Measurements from ENCODE around the gene ADO. TPM values are rescaled to one million over a fixed set of nuclear protein-coding genes. Genes with fewer than 3 reads are reported as not detected.

ADO gene
- total and polyA plus RNA-seq, 2 of the 4 experiments (the other 2 are of a cell fraction) = 8.0 to 8.1 TPM

DNA sequence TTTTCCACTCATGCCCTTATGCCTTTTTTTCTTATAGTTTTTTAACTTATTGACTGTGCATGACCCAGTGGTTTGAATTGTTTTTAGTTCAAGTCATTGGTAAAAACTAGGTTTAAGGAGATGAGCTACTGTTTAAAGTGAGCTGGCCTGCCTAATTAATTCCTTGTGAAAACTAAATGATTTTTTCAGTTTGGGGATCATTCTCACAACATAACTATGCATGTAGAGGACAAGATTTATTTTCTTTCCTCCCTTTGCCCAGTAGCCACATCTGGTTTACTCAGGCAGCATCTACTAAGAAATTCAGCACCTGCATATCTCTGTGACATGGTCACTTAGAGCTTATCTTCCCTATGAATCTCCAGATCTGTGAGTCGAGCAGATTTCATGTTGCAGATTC lies 1.7 kb downstream of the ADO start:
- CTCF ChIA-PET = interaction anchor here (0.6 to 1.0 kb wide), 3 partner anchors 9 to 196 kb away, joined by 3 to 4 read pairs (median 3); no protein-coding TSS in a partner anchor
- Histone ChIP-seq H2BK5ac (ENCODE audit: low read depth, low read length, poor library complexity, severe bottlenecking) (no peak overlapping the region), H2AK9ac (replicated peaks; ENCODE audit: low read depth, low read length, poor library complexity) (no peak overlapping the region), H3K4me2 (ENCODE audit: low read depth, low read length) (peak overlapping the region; percentile 90), H4K91ac (ENCODE audit: insufficient read depth, low read depth, low read length) (no peak overlapping the region), H3K18ac (ENCODE audit: low read depth, low read length) (no peak overlapping the region), H2AFZ (replicated peaks; ENCODE audit: low read length, poor library complexity) (no peak overlapping the region), H3K36me3 (ENCODE audit: control insufficient read depth, insufficient read depth, low read length) (no peaks in the 10 kb centered on the region), H4K8ac (ENCODE audit: low read depth in 2 of 2, low read length in 2 of 2) (no peak overlapping the region), H3K4me3 (ENCODE audit: insufficient read depth, low read depth, low read length) (peak overlapping the region; percentile 94), H3K27me3 (ENCODE audit: control insufficient read depth, insufficient read depth, low read length) (no peaks in the 10 kb centered on the region), H2BK120ac (ENCODE audit: low read depth, low read length) (no peak overlapping the region), H3K4me1 (ENCODE audit: control insufficient read depth, insufficient read depth, low read length) (peaks cover 8% of the 10 kb centered on the region; the same call in 1 of the 2 replicates), H3K79me1 (ENCODE audit: low read depth in 1 of 2, low read length in 2 of 2) (peaks cover 14 to 29% of the 10 kb centered on the region in 2 experiments), H2BK15ac (ENCODE audit: low read depth, low read length) (no peak overlapping the region), H3K9ac (ENCODE audit: low read depth, low read length) (no peak overlapping the region; the same call in 1 of the 2 replicates), H2AK5ac (ENCODE audit: low read depth, low read length) (no peak overlapping the region), H3K23ac (ENCODE audit: low read depth, low read length) (no peak overlapping the region), H3K4ac (ENCODE audit: low read depth, low read length) (no peak overlapping the region), H3K9me3 (ENCODE audit: control insufficient read depth, insufficient read depth, low read length) (no peaks in the 10 kb centered on the region), H3K14ac (replicated peaks; ENCODE audit: low read depth, low read length) (no peak overlapping the region), H3K56ac (ENCODE audit: extremely low read depth, insufficient read depth, low read length) (no peak overlapping the region), H2BK20ac (ENCODE audit: low read depth, low read length) (no peak overlapping the region), H3K9me1 (ENCODE audit: insufficient read depth, low read length) (no peaks in the 10 kb centered on the region), H4K20me1 (ENCODE audit: insufficient read depth, low read length) (peaks cover 18% of the 10 kb centered on the region), H3K27ac (ENCODE audit: insufficient read depth, low read length) (no peak overlapping the region), H4K5ac (ENCODE audit: low read depth, low read length) (no peak overlapping the region)
- intact Hi-C loops (cut with micrococcal nuclease) (loop anchor here (2.0 to 10.0 kb wide), 2 partner anchors 169 to 761 kb away; no protein-coding TSS in a partner anchor), in situ Hi-C loops (cut with MboI; ENCODE audit: low sequenced_read_pairs) (loop anchor here (25.0 kb wide), 2 partner anchors 544 to 769 kb away; partner anchors contain the start of gene RTKN2), dilution Hi-C loops (cut with HindIII; ENCODE audit: low sequenced_read_pairs, unreplicated experiment) (no loop called here)
- no CpG with 5 or more reads among the region's 1 CpG for WGBS, 2 experiments (ENCODE audit: extremely low coverage in 2 of 2, insufficient read length in 1 of 2)
- POLR2A ChIA-PET (ENCODE audit: unreplicated experiment) = no interaction called here
- ATAC-seq (ENCODE audit: low read depth) = no peak
- TF ChIP-seq CEBPB (IDR thresholded peaks at IDR 0.05; ENCODE audit: low read depth, low read length) (no peak), SMC3 (IDR thresholded peaks at IDR 0.05; ENCODE audit: low read depth, low read length) (no peak), CHD1 (IDR thresholded peaks at IDR 0.05; ENCODE audit: low read depth, low read length) (no peak), RCOR1 (IDR thresholded peaks at IDR 0.05; ENCODE audit: insufficient replicate concordance, low read length) (no peak), BHLHE40 (IDR thresholded peaks at IDR 0.05; ENCODE audit: low read depth, low read length) (no peak), POLR2A (IDR thresholded peaks at IDR 0.05; ENCODE audit: low read depth, low read length) (no peak), FOS (IDR thresholded peaks at IDR 0.05; ENCODE audit: low read depth, low read length) (no peak), RFX5 (IDR thresholded peaks at IDR 0.05; ENCODE audit: low read depth, low read length) (no peak), RAD21 (IDR thresholded peaks at IDR 0.05; ENCODE audit: low read length) (no peak), NFE2L2 (IDR thresholded peaks at IDR 0.05; ENCODE audit: low read depth, low read length) (no peak), MAFK (IDR thresholded peaks at IDR 0.05; ENCODE audit: low read depth, low read length) (no peak), MXI1 (IDR thresholded peaks at IDR 0.05; ENCODE audit: borderline replicate concordance, low read depth, low read length) (no peak), MAZ (IDR thresholded peaks at IDR 0.05; ENCODE audit: borderline replicate concordance, low read depth, low read length) (no peak)
- TF ChIP-seq, protein P1, sequence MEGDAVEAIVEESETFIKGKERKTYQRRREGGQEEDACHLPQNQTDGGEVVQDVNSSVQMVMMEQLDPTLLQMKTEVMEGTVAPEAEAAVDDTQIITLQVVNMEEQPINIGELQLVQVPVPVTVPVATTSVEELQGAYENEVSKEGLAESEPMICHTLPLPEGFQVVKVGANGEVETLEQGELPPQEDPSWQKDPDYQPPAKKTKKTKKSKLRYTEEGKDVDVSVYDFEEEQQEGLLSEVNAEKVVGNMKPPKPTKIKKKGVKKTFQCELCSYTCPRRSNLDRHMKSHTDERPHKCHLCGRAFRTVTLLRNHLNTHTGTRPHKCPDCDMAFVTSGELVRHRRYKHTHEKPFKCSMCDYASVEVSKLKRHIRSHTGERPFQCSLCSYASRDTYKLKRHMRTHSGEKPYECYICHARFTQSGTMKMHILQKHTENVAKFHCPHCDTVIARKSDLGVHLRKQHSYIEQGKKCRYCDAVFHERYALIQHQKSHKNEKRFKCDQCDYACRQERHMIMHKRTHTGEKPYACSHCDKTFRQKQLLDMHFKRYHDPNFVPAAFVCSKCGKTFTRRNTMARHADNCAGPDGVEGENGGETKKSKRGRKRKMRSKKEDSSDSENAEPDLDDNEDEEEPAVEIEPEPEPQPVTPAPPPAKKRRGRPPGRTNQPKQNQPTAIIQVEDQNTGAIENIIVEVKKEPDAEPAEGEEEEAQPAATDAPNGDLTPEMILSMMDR (conservative IDR thresholded peaks at IDR 0.05; ENCODE audit: low read depth, low read length) = no peak
- TF ChIP-seq, protein P2, sequence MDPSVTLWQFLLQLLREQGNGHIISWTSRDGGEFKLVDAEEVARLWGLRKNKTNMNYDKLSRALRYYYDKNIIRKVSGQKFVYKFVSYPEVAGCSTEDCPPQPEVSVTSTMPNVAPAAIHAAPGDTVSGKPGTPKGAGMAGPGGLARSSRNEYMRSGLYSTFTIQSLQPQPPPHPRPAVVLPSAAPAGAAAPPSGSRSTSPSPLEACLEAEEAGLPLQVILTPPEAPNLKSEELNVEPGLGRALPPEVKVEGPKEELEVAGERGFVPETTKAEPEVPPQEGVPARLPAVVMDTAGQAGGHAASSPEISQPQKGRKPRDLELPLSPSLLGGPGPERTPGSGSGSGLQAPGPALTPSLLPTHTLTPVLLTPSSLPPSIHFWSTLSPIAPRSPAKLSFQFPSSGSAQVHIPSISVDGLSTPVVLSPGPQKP (IDR thresholded peaks at IDR 0.05; ENCODE audit: borderline replicate concordance, low read depth, low read length) = no peak
- TF ChIP-seq, protein P3, sequence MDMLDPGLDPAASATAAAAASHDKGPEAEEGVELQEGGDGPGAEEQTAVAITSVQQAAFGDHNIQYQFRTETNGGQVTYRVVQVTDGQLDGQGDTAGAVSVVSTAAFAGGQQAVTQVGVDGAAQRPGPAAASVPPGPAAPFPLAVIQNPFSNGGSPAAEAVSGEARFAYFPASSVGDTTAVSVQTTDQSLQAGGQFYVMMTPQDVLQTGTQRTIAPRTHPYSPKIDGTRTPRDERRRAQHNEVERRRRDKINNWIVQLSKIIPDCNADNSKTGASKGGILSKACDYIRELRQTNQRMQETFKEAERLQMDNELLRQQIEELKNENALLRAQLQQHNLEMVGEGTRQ (IDR thresholded peaks at IDR 0.05; ENCODE audit: low read depth, low read length) = no peak
- BruUV-seq (replicated peaks) = TSS peak; percentile 63
- DNase-seq = peak; percentile 25

Data from IMR-90 (cell line).